ENCODE results near the gene WWC2.

The WWC2 gene

GRCh38 chr4:183261953-183262775, 163.1 kb downstream of the WWC2 start:
- peak; percentile 87 for DNase-seq

GRCh38 chr4:183262776-183263100, 163.7 kb downstream of the WWC2 start:
- no peak for DNase-seq

GRCh38 chr4:183263787-183264386, 164.8 kb downstream of the WWC2 start:
- DNase-seq, result no peak

GRCh38 chr4:183264614-183265013, 165.6 kb downstream of the WWC2 start:
- DNase-seq, result no peak

- DNase-seq, result no peak
Observed at GRCh38 chr4:183266371-183266770, 167.3 kb downstream of the WWC2 start.

- no peak for DNase-seq
Observed at GRCh38 chr4:183268556-183268955, 169.5 kb downstream of the WWC2 start.

- no peak for DNase-seq
Observed at GRCh38 chr4:183272384-183272783, 173.3 kb downstream of the WWC2 start.

GRCh38 chr4:183276106-183276505, 177.0 kb downstream of the WWC2 start:
- DNase-seq, result no peak

GRCh38 chr4:183284258-183284785, 185.3 kb downstream of the WWC2 start:
- no peak for DNase-seq

GRCh38 chr4:183284965-183285364, 185.9 kb downstream of the WWC2 start:
- no peak for DNase-seq

GRCh38 chr4:183285886-183286285, 186.8 kb downstream of the WWC2 start:
- DNase-seq, result no peak

GRCh38 chr4:183286590-183287308, 187.7 kb downstream of the WWC2 start:
- DNase-seq, result no peak

GRCh38 chr4:183287309-183287659, 188.2 kb downstream of the WWC2 start:
- DNase-seq, result no peak

- DNase-seq, result no peak
Observed at GRCh38 chr4:183287677-183288076, 188.6 kb downstream of the WWC2 start.

GRCh38 chr4:183288955-183289354, 189.9 kb downstream of the WWC2 start:
- DNase-seq, result no peak

GRCh38 chr4:183289688-183290087, 190.6 kb downstream of the WWC2 start:
- DNase-seq, result peak; percentile 10

GRCh38 chr4:183291070-183291469, 192.0 kb downstream of the WWC2 start:
- DNase-seq, result no peak

- DNase-seq, result no peak
Observed at GRCh38 chr4:183295711-183296110, 196.7 kb downstream of the WWC2 start.

- no peak for DNase-seq
Observed at GRCh38 chr4:183297675-183298074, 198.6 kb downstream of the WWC2 start.

- no peak for DNase-seq
Observed at GRCh38 chr4:183299464-183299863, 200.4 kb downstream of the WWC2 start.

GRCh38 chr4:183300070-183300469, 201.0 kb downstream of the WWC2 start:
- no peak for DNase-seq

GRCh38 chr4:183300655-183301054, 201.6 kb downstream of the WWC2 start:
- no peak for DNase-seq

- no peak for DNase-seq
Observed at GRCh38 chr4:183303301-183303700, 204.2 kb downstream of the WWC2 start.

- no peak for DNase-seq
Observed at GRCh38 chr4:183304067-183304466, 205.0 kb downstream of the WWC2 start.
